GM23338 (cell line): ENCODE measurements around the gene APOL1. TPM values are rescaled to one million over a fixed set of nuclear protein-coding genes. Genes with fewer than 3 reads are reported as not detected.

Experiments used
- ATAC-seq: fragments of 200-7000 bp; cut with Tn5 transposase; 3 replicates; pipeline ENCODE4 v1.9.1; 2020
- DNase-seq: peaks from one replicate; pipeline ENCODE4 v3.0.0-alpha.2; 2015; ENCODE audit warnings: low spot score
- H2AFZ ChIP-seq: fragments of 200-600 bp; sonication (generic); 2 replicates; pipeline ENCODE4 v1.8.0; 2016; ENCODE audit warnings: antibody characterized with exemption, mild to moderate bottlenecking, moderate library complexity
- H3F3A ChIP-seq: fragments of 200-600 bp; sonication (generic); replicated peaks from 2 replicates; pipeline ENCODE4 v1.8.0; 2017; ENCODE audit warnings: antibody characterized with exemption, mixed run types, low read depth
- H3K27ac ChIP-seq: fragments of 200-600 bp; sonication (generic); 2 replicates; pipeline ENCODE4 v1.6.1; 2016; ENCODE audit warnings: low read depth
- H3K27me3 ChIP-seq: fragments of 200-600 bp; sonication (generic); 2 replicates; pipeline ENCODE4 v1.8.0; 2016; ENCODE audit warnings: mild to moderate bottlenecking, mixed run types, moderate library complexity; ENCODE audit not compliant: insufficient read depth
- H3K36me3 ChIP-seq: fragments of 200-600 bp; sonication (generic); 2 replicates; pipeline ENCODE4 v1.8.0; 2016; ENCODE audit warnings: mild to moderate bottlenecking; ENCODE audit not compliant: insufficient read depth
- H3K4me1 ChIP-seq: fragments of 200-600 bp; sonication (generic); 2 replicates; pipeline ENCODE4 v1.8.0; 2016; ENCODE audit warnings: mild to moderate bottlenecking, moderate library complexity; ENCODE audit not compliant: insufficient read depth
- H3K4me2 ChIP-seq: fragments of 200-600 bp; sonication (generic); 2 replicates; pipeline ENCODE4 v1.7.1; 2017; ENCODE audit warnings: mixed run types
- H3K4me3 ChIP-seq: fragments of 200-600 bp; sonication (generic); 2 replicates; pipeline ENCODE4 v1.6.1; 2016; ENCODE audit warnings: mixed run types
- H3K79me2 ChIP-seq: fragments of 200-600 bp; sonication (generic); replicated peaks from 2 replicates; pipeline ENCODE4 v1.8.0; 2017; ENCODE audit warnings: mild to moderate bottlenecking; ENCODE audit not compliant: insufficient read depth
- H3K9me2 ChIP-seq: fragments of 200-600 bp; sonication (generic); 2 replicates; pipeline ENCODE4 v1.8.0; 2017; ENCODE audit not compliant: insufficient read depth
- H4K20me1 ChIP-seq: fragments of 200-600 bp; sonication (generic); replicated peaks from 2 replicates; pipeline ENCODE4 v1.8.0; 2017; ENCODE audit warnings: mild to moderate bottlenecking; ENCODE audit not compliant: insufficient read depth
- H3K27ac Mint-ChIP-seq: 2 replicates; pipeline ENCODE4 v1.8.0; 2020; ENCODE audit warnings: inconsistent platforms, mild to moderate bottlenecking, moderate library complexity, mixed read lengths
- H3K27me3 Mint-ChIP-seq: 3 replicates; pipeline ENCODE4 v1.8.0; 2022; ENCODE audit warnings: low read depth, mild to moderate bottlenecking, moderate library complexity, mixed read lengths, inconsistent platforms; ENCODE audit not compliant: insufficient read depth, poor library complexity
- H3K36me3 Mint-ChIP-seq: 3 replicates; pipeline ENCODE4 v1.8.0; 2021; ENCODE audit warnings: low read depth, mild to moderate bottlenecking, inconsistent platforms, moderate library complexity, mixed read lengths
- H3K4me1 Mint-ChIP-seq: 3 replicates; pipeline ENCODE4 v1.8.0; 2020; ENCODE audit warnings: mild to moderate bottlenecking, inconsistent platforms, mixed read lengths
- H3K4me3 Mint-ChIP-seq: 3 replicates; pipeline ENCODE4 v1.8.0; 2021; ENCODE audit warnings: moderate library complexity, mild to moderate bottlenecking, inconsistent platforms, mixed read lengths
- H3K9me3 Mint-ChIP-seq: 3 replicates; pipeline ENCODE4 v1.8.0; 2020; ENCODE audit warnings: moderate library complexity, mild to moderate bottlenecking, inconsistent platforms, mixed read lengths
- EZH2 ChIP-seq: fragments of 200-600 bp; sonication (generic); IDR thresholded peaks from one replicate; pipeline ENCODE4 v1.8.0; 2017; ENCODE audit warnings: antibody characterized with exemption, mild to moderate bottlenecking, low read depth; ENCODE audit not compliant: unreplicated experiment
- EZH2phosphoT487 ChIP-seq: fragments of 200-600 bp; sonication (generic); IDR thresholded peaks from one replicate; pipeline ENCODE4 v1.8.1; 2018; ENCODE audit warnings: antibody characterized with exemption; ENCODE audit not compliant: unreplicated experiment
- POLR2AphosphoS5 ChIP-seq: IDR thresholded peaks from 2 replicates; pipeline ENCODE4 v1.6.1; 2016; ENCODE audit warnings: antibody characterized with exemption, low read depth
- STAT1 ChIP-seq: IDR thresholded peaks from one replicate; pipeline ENCODE4 v1.6.1; 2016; ENCODE audit warnings: antibody characterized with exemption; ENCODE audit not compliant: unreplicated experiment
- ZNF114 ChIP-seq: fragments of 250-450 bp; sonication (Bioruptor Pico); IDR thresholded peaks from 2 replicates; pipeline ENCODE4 v1.5.0; 2020; ENCODE audit warnings: mild to moderate bottlenecking, moderate library complexity
- ZNF331 ChIP-seq: fragments of 250-450 bp; sonication (Bioruptor Pico); IDR thresholded peaks from 2 replicates; pipeline ENCODE4 v1.5.0; 2020; ENCODE audit warnings: low read depth, mild to moderate bottlenecking, moderate library complexity
- polyA plus RNA-seq: library from polyadenylated mRNA; unstranded; fragments of >200 nt; fragmentation: Nextera tagmentation; extraction: Ambion mirVana; gene quantifications from 2 replicates; pipeline ENCODE4 v1.2.1, GENCODE V29; 2016
- total RNA-seq: library from RNA; depleted of rRNA; stranded (reverse); fragments of >200 nt; shearing (Covaris generic); gene quantifications from 2 replicates; pipeline ENCODE4 v1.2.3, GENCODE V29; 2014
- TF ChIP-seq, protein P1 (sequence below): IDR thresholded peaks from 2 replicates; pipeline ENCODE4 v1.6.1; 2016; ENCODE audit warnings: antibody characterized with exemption

The APOL1 gene
- total and polyA plus RNA-seq, 2 experiments from 2014 or later, result 0.11 TPM; not detected in 1

- no peaks in the 10 kb centered on the region for H3K4me1 ChIP-seq
- H3K27me3 ChIP-seq, result no peaks in the 10 kb centered on the region
- H3K27ac ChIP-seq, result no peak overlapping the region
- Mint-ChIP-seq H3K4me3 (no peak overlapping the region), H3K27me3 (peaks cover 2% of the 10 kb centered on the region), H3K4me1 (peaks cover 4% of the 10 kb centered on the region), H3K27ac (no peak overlapping the region), H3K9me3 (peaks cover 26% of the 10 kb centered on the region), H3K36me3 (peaks cover 6% of the 10 kb centered on the region; the same call in 1 of the 3 replicates)
- DNase-seq (no peak), ATAC-seq (no peak)
- no peaks in the 10 kb centered on the region; the same call in none of the 2 replicates for H3K9me2 ChIP-seq
- H3F3A ChIP-seq, result no peaks in the 10 kb centered on the region
- H3K4me3 ChIP-seq, result no peak overlapping the region
- no peaks in the 10 kb centered on the region; the same call in 1 of the 2 replicates for H3K36me3 ChIP-seq
- TF ChIP-seq EZH2phosphoT487 (no peak), EZH2 (no peak), ZNF114 (no peak), STAT1 (no peak)
- TF ChIP-seq, protein P1, sequence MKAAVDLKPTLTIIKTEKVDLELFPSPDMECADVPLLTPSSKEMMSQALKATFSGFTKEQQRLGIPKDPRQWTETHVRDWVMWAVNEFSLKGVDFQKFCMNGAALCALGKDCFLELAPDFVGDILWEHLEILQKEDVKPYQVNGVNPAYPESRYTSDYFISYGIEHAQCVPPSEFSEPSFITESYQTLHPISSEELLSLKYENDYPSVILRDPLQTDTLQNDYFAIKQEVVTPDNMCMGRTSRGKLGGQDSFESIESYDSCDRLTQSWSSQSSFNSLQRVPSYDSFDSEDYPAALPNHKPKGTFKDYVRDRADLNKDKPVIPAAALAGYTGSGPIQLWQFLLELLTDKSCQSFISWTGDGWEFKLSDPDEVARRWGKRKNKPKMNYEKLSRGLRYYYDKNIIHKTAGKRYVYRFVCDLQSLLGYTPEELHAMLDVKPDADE, result no peak
- H2AFZ ChIP-seq, result no peak overlapping the region
- H4K20me1 ChIP-seq, result no peaks in the 10 kb centered on the region
- H3K4me2 ChIP-seq, result no peak overlapping the region
- no peaks in the 10 kb centered on the region for H3K79me2 ChIP-seq
Observed at GRCh38 chr22:36244522-36245391, 8.2 kb upstream of the APOL1 start.

DNA sequence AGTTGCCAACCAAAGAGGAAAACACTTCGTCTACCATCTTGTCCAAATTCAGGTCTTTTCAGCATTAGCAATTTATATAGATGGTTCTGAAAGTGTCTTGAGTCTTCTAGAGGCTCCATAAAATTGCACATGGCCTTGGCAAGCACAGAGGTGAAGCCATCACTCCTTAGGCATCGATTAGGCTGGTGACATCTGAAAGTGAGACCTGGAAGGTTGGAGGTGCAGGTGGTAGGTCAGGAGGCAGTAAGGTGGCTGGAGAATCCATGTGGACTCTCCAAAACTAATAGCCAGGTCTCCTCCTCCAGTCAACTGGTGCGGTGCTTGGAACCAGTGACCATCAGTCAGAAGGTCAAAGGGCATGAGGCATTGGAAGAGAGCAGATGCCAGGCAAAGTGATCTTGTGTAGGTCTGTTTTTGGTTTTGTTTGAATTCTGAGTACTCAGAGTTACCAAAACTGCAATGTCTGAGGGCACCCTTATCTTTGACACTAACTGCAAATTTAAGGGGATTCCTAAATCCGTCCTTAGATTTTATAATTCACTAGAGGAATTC is 7.1 kb upstream of the APOL1 start:
- Mint-ChIP-seq H3K4me3 (no peak overlapping the region), H3K27me3 (peaks cover 2% of the 10 kb centered on the region), H3K36me3 (peaks cover 6% of the 10 kb centered on the region; the same call in 1 of the 3 replicates), H3K4me1 (no peaks in the 10 kb centered on the region), H3K9me3 (peaks cover 26% of the 10 kb centered on the region), H3K27ac (no peak overlapping the region)
- Histone ChIP-seq H3K4me3 (no peak overlapping the region), H3K4me1 (0 out of 2 replicates have a peak, but pooled peaks cover under 1% of the 10 kb centered on the region), H3K79me2 (no peaks in the 10 kb centered on the region), H3K36me3 (no peaks in the 10 kb centered on the region; the same call in 1 of the 2 replicates), H3K4me2 (no peak overlapping the region), H4K20me1 (no peaks in the 10 kb centered on the region), H3K27me3 (no peaks in the 10 kb centered on the region), H3K27ac (no peak overlapping the region), H2AFZ (no peak overlapping the region), H3K9me2 (no peaks in the 10 kb centered on the region; the same call in none of the 2 replicates), H3F3A (no peaks in the 10 kb centered on the region)
- DNase-seq (no peak), ATAC-seq (no peak)
- TF ChIP-seq POLR2AphosphoS5, result no peak
- TF ChIP-seq ZNF331 (CRISPR knock-in tag), result no peak
- no peak for TF ChIP-seq EZH2
- TF ChIP-seq, protein P1, result no peak
